ENCODE measurements around the gene PRSS58.

The PRSS58 gene

DNA sequence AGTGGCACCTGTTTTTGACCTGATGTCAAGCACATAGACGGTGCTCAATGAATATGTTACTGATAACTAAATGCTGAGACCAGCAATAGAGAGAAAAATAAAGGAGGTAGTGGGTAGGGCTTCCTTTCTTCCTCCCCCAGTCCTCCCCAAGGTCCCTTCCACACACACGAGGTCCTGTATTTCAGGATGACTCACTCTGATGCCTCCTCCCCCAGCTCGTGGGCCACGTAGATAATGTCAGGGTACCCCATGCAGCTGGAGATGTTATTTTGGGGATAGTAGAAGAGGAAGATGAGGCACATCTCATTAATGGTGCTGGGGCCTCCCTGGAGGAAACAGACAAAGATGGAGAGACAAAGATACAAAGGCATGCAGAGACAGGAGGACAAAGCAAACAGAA is 17.3 kb downstream of the PRSS58 start:
- no peak for DNase-seq (ENCODE audit: low read depth, low spot score)
- TF ChIP-seq, protein P1, sequence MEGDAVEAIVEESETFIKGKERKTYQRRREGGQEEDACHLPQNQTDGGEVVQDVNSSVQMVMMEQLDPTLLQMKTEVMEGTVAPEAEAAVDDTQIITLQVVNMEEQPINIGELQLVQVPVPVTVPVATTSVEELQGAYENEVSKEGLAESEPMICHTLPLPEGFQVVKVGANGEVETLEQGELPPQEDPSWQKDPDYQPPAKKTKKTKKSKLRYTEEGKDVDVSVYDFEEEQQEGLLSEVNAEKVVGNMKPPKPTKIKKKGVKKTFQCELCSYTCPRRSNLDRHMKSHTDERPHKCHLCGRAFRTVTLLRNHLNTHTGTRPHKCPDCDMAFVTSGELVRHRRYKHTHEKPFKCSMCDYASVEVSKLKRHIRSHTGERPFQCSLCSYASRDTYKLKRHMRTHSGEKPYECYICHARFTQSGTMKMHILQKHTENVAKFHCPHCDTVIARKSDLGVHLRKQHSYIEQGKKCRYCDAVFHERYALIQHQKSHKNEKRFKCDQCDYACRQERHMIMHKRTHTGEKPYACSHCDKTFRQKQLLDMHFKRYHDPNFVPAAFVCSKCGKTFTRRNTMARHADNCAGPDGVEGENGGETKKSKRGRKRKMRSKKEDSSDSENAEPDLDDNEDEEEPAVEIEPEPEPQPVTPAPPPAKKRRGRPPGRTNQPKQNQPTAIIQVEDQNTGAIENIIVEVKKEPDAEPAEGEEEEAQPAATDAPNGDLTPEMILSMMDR (IDR thresholded peaks at IDR 0.05; ENCODE audit: insufficient read depth, low read length, missing control alignments) = no peak
- ChIA-PET CTCF (no interaction called here), POLR2A (no interaction called here)
- no peak overlapping the region for H3K4me3 ChIP-seq (ENCODE audit: low read depth, low read length)

- DNase-seq (ENCODE audit: low read depth, low spot score) = no peak
- POLR2A ChIA-PET = no interaction called here
Measured at GRCh38 chr7:142231716-142232115, 26.1 kb downstream of the PRSS58 start.

GRCh38 chr7:142228537-142229104 is 29.2 kb downstream of the PRSS58 start:
- H3K4me3 ChIP-seq (ENCODE audit: low read depth, low read length) = no peak overlapping the region
- no peak for DNase-seq (ENCODE audit: low read depth, low spot score)
- POLR2A ChIA-PET = no interaction called here
- TF ChIP-seq, protein P1 (IDR thresholded peaks at IDR 0.05; ENCODE audit: insufficient read depth, low read length, missing control alignments) = no peak
- CTCF ChIA-PET = no interaction called here

More at GRCh38 chr7:142231716-142232115, 26.1 kb downstream of the PRSS58 start:
- no peak overlapping the region for H3K4me3 ChIP-seq (ENCODE audit: low read depth, low read length)
- TF ChIP-seq, protein P1 (IDR thresholded peaks at IDR 0.05; ENCODE audit: insufficient read depth, low read length, missing control alignments) = no peak
- CTCF ChIA-PET = no interaction called here

All from AG04449 (cell line).